ENCODE results near the gene PGAP2.
"Not testable (repeated sequence)": the region's sequence is repeated elsewhere in the genome, so short reads cannot be mapped to it uniquely, and the experiment has no call there.

Gene PGAP2

DNA sequence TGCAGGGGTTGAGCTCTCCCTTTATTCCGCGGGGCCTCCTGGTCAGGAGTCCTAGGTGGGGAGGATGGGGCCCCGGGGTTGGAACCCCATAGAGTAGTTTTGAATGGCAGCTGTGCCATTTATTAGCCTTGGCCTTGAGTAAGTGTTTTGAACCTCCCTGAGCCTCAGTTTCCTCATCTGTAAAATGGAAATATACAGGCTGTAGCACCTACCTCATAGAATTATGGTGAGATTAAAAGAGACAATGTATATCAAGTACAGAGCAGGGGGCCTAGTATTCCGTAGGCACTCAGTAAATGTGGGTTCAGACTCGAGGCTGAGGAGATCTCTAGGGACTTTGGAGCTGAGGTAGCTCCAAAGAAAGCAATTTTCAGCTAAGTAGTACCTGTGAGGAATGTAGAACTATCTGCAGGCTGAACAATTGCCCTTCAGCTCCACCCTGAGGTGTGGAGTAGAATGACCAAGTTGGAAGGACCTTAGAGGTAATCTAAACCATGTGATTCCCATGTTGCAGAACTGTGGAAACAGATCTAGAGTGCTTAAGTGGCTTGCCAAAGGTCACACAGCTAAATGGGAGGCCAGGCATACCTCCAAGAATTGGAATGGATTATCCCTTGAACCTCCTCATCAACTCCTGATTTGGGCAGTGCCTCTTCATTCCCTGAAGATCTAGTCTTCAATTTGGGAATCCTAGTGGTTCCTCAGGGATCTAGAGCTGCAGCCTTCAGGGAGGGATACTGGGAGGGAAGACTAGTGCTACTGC, 682 bp downstream of the PGAP2 start:
- peak; percentile 64 for DNase-seq

DNA sequence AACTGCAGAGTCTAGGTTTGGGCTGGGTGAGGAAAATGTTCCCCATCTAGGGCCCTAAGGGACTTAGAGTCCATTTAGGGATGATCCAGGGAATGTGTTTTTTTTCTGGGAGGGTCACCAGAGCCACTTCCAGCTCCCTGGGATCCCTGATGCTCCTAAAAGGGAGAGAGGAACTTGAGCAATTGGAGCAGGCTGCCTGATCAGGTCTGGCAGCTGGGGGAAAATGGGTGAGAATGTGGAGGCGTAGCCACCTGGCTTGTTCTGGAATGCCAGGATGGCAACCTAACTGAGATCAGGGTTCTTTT, 1.2 kb downstream of the PGAP2 start:
- no peak for DNase-seq

DNA sequence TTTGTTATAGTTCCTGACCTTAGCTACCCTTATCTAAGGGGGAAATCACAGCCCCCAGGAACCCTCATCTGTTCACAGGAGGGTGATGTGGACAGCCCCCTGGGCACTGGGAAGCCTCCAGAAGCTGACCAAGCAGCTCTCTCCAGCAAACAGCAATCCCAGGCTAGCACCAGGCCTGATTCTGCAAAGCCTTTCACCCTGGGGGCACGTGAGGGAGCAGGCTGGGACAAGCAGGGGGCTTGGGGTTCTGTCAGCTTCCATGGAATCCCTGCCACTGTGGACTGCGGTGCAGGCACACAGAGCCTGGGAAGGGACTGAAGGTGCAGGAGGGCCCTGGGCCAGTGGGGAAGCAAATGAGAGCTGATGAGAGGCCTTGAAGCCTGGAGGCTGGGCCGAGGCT, 2.1 kb downstream of the PGAP2 start:
- DNase-seq = no peak

DNA sequence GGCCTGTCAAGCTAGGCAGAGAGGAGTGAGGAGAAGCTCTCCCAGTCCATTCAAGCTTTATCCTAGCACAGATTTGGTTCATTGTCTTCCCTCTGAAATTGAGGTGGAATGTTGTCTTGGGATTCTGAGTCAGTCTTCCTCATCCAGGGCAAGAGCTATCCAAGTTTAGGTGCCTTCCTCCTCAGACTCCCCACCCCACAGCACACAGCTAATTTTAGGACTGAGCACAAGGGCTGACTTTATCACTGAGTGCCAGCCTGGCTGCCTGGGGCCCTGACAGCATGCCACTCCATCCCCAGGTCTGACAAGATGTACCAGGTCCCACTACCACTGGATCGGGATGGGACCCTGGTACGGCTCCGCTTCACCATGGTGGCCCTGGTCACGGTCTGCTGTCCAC, 2.6 kb downstream of the PGAP2 start:
- no peak for DNase-seq

DNA sequence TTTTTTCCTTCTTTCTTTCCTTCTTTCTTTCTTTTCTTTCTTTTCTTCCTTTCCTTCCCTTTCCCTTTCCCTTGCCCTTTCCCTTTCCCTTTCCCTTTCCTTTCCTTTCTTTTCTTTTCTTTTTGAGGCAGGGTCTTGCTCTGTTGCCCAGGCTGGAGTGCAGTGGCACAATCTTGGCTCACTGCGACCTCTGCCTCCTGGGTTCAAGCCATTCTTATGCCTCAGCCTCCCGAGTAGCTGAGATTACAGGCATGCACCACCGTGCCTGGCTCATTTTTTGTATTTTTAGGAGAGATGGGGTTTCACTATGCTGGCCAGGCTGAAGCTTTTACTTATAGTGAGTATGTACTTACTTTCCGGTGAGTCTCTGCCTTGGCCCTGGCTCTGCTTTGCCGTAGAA, 6.5 kb downstream of the PGAP2 start:
- DNase-seq = not testable (repeated sequence)

DNA sequence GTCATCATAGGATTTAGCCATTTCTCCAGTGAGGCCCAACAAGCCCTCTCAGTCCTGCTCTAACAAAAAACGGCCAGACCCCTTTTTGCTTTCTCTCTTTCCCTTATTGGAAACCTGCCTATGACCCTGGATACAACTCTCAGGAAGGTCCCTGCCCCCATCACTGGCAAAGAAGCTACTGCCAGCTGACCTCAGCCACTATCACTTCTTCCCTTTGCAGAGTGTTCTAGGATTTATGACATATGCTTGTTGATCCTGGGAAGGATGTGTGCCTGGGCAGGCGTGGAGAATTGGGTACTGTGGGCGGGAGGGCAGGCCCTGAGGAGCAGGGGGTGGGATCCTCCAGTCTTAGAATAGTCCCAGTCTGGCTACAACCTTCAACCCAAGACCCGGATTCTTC, 7.5 kb downstream of the PGAP2 start:
- DNase-seq = no peak

DNA sequence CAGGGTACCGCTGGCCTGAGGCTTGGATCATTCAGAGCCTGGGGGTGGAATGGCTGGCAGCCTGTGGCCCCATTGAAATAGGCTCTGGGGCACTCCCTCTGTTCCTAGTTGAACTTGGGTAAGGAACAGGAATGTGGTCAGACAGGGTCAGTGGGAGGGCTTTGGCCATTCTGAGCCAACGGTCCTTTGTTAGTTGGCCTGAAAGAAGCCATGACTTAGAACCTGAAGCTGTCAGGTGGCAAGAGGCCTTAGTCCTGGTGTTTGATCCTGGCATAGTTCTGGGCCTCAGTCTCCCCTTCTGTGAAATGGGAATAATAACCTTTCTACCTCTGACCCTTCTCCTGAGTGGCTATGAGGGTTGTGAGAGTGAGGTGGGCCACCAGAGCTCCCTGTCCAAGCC, 8.3 kb downstream of the PGAP2 start:
- no peak for DNase-seq

DNA sequence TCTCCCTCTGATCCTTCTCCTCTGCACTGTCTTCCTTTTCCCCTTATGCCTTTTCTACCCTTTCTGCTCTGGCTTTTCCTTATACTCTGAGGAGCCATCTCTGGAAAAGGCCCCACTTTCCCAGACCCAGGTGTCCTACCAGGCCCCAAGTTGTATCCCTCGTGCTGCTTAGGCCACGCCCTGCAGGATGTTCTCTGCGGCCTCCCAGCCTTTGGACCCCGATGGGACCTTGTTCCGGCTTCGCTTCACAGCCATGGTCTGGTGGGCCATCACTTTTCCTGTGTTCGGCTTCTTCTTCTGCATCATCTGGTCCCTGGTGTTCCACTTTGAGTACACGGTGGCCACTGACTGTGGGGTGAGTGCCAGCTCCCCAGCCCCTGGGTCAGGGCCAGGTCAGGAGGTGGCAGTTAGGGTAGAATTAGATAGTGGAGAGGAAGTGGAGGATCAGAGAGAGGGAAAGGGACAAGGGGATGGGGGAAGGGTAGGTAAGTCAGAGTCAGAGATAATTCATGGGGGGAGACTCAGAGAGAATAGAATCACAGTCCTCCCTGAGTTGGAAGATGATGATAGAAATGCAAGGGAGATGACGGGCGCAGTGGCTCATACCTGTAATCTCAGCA, 8.9 kb downstream of the PGAP2 start:
- no peak for DNase-seq

DNA sequence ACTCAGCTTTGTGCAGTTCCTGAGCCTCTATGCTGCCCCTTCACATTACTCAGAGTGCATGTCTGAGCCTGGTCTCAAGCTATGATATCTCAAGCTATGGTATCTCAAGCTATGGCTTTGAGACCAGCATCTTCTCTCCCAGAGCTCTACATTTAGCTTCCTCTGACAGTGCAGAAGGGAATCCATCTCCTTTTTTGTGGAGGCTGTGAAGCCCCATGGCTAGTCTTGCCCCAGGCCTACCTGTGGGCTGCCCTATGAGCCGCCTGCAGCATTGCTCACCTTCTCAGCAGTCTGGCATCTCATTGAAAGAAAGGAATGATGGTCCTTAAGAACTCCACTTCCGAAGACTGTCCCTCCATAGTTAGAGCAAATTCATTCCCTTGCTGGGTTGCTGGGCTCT, 12.6 kb downstream of the PGAP2 start:
- DNase-seq = no peak

DNA sequence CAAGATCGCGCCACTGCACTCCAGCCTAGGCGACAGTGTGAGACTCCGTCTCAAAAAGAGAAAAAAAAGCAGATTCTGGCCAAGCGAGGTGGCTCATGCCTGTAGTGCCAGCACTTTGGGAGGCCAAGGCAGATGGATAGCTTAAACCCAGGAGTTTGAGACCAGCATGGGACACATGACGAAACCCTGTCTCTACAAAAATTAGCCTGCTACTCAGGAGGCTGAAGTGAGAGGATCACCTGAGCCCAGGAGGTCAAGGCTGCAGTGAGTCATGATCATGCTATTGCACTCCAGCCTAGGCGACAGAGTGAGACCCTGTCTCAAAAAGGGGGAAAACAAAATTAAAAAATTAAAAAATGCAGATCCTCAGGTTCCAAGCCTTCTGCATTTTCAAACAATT, 14.0 kb downstream of the PGAP2 start:
- no peak for DNase-seq

DNA sequence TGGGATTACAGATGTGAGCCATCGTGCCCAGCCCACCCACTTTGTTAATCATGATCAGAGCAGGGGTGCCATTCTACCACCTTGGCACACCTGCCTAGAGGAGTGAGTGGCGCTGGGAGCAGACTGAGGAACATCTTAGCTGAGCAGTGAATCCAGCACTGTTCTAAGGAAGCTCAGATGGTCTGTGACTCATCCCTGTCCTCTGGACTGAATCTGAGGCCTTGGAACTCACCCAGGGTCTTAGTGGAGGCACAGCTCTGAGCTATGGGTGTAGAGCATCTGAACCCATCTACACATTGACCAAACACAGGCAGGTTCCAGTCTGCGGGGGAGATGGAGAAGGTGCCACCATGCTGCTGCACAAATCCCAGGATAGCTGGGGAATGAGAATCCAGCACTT, 14.9 kb downstream of the PGAP2 start:
- no peak for DNase-seq

DNA sequence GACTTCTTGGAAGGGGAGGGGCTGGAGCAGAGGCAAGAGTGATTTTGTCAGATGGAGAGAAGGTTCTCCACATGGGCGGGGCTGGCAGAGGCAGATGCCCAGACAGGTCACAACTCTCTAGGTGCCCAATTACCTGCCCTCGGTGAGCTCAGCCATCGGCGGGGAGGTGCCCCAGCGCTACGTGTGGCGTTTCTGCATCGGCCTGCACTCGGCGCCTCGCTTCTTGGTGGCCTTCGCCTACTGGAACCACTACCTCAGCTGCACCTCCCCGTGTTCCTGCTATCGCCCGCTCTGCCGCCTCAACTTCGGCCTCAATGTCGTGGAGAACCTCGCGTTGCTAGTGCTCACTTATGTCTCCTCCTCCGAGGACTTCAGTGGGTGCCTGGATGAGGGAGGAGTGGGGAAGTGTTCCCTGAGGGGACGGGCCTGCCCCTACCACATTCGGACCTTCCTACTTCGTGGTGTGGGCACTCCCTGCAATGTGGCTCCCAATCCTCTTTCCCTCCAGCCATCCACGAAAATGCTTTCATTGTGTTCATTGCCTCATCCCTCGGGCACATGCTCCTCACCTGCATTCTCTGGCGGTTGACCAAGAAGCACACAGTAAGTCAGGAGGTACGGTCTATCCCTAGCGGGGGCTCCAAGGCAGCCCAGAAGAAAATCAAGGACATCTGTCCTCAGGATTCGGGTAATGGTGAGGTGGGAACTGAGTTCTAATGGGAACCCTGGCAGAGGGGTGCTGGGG, 15.6 kb downstream of the PGAP2 start:
- no peak for DNase-seq

DNA sequence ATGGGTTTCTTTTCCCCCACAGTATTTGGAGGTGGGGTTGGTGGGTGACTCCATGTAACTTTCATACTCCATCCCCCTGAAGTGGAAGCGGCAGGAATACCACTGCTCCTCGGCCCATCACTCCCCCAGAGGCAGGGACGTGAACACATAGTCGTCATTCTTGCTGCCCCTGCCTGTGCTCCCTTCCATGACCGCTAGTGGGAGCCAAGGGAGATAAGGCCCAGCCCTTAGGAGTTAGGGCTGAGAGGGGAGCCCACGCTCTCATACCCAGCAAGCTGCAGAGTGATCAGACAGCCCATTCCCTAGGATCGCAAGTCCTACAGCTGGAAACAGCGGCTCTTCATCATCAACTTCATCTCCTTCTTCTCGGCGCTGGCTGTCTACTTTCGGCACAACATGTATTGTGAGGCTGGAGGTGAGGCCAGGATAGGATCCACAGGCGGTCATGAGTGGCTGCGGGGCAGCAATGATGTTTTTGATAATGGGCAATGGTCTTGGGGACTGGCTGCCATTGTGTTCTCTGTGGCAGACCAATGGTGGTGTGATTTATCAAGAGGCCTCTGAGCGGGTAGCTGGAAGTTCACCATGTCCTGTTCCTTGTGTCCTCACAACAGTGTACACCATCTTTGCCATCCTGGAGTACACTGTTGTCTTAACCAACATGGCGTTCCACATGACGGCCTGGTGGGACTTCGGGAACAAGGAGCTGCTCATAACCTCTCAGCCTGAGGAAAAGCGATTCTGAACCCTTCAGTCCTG, 16.5 kb downstream of the PGAP2 start:
- peak; percentile 84 for DNase-seq

DNA sequence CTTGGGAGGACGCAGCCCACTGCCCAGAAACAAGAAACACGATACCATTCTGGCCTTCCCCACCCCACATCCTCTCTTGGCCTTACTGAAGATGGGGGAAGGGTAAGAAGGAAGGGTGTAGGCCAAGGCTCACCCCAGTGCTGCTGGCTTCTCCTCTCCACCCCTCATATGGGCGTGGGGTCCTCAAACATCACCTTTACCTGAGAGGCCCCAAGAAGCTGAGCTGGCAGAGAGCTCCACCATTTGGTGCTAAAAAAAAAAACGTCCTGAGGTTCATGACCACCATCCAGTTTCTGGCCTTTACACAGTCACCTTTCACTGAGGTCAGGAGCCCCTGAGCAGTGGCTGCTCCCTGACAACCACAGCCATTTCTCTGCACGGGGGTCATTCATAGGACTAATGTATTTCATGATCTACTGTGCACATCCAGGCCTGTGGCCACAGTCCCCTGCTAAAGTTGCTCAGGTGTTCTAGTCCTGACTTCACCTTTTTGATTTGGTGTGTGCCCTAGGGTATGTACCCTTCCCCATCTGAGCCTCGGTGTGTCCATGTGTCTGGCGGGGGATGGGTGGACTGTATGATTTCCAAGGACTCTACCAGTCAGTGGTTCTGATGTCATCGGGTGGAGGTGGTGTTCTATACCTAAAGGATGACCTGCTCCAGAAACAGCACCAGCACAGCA, 17.3 kb downstream of the PGAP2 start:
- DNase-seq = no peak

DNA sequence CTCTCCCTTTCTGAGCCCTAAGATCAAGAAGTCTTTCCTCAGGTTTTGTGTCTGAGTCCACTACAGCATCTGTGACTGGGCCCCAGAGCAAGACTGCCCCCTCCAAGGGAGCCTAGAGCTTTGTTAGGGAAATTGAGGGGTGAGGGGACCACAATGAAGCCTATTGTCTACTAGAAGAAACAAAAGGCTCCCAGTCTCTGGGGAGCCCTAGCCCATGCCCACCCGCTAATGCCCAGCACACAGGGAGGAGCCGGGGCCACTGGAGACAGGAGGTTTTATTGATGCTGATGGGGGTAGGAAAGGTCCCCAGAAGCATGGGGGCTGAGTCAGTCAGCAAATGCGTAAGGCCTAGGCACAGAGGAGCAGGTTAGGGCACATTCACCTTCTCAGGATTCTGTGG, 18.4 kb downstream of the PGAP2 start:
- no peak for DNase-seq

DNA sequence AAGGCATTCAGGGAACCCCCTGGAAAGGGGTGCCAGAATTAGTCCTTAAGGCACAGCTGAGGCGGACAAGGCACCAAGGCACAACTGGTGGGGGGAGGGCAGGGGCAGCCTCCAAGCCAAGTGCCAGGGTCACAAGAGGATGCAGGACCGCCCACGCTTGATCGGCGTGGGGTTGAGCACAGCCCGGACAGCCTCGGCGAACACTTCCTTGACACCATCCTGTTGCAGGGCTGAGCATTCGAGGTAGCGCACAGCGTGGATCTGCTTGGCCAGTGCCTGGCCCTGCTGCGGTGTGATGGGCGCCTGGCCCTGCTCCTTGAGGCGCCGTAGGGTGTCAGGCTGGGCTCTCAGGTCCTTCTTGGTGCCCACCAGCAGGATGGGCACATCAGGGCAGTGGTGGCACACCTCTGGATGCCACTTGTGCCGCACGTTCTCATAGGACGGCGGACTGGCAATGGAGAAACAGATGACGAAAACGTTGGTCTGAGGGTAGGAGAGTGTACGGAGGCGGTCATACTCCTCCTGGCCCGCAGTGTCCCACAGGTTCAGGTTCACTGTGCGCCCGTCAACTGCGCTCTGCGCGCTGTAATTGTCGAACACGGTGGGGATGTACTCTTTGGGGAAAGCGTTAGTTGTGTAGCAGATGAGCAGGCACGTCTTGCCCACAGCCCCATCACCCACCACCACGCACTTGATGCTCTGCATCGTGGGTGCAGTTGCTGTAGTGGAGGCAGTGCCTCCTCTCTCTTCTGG, 19.2 kb downstream of the PGAP2 start:
- no peak for DNase-seq

DNA sequence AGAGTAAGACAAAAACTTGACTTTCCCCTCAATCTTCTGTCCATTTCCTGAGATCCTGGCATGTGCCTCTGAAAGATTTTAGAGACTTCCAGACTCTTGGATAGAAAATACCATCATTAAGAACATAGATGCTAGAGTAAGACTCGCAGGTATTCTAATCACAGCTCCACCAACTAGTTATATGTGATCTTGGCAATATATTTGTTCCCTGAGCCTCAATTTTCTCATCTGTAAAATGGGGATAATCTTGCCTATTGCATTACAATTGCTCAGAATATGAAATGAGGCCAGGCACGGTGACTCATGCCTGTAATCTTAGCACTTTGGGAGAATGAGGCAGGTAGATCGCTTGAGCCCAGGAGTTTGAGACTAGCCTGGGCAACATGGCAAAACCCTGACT, 21.7 kb downstream of the PGAP2 start:
- DNase-seq = no peak

DNA sequence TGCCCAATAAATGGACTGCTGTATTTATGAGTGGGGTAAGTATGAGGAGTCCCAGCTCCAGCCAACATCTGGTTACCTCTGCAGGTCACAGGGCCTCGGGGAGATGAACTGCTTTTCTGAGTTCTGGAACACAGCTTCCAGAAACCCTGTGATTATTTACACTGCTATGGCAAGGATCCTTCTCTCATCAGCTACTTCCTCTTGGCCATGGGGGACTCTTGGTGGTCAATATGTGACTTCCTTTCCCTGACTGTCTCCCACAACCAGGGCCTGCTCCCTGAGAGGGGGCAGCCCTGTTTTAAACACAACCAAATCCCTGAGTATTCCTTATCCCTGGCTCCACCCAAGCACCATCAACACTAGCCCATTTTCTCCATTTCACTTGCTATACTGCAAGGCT, 22.4 kb downstream of the PGAP2 start:
- DNase-seq = no peak

DNA sequence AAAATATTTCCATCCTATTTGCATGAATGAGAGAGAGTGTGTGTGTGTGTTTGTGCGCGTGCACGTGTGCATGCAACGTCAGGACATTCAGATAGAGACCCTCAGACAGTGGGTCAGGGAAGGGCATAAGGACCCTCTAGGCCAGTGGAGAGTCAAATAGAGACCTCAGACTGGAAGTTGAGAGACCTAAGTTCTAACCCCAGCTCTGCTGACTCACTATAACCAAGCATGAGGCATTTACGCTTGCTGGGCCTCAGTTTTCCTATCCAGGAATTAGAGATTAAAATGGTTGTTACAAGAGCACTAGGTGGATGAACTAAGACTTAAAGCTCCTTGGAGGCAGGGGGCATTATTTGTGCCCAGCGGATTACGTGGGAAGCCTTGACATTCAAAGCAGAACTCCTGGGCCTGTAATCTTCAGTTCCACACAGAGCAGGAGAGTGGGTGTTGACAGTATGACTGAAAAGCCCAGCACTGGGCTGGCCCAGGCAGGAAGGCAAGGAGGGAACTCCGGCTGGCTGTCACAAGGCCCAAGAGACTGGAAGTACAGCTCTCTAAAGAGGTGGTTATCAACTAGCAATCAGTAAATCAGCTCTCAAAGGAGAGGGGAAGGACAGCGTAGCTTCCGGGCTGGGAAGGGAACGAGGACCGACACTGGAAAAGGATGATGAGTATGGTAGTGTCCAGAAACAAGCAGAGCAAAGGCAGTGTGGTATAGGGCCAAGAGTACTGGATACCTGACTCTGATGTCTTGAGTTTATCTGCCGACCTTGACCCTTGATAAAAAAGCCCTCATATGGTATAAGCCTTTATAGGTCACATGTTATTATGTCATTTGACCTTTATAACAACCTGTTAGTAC, 23.2 kb downstream of the PGAP2 start:
- peak; percentile 7 for DNase-seq

DNA sequence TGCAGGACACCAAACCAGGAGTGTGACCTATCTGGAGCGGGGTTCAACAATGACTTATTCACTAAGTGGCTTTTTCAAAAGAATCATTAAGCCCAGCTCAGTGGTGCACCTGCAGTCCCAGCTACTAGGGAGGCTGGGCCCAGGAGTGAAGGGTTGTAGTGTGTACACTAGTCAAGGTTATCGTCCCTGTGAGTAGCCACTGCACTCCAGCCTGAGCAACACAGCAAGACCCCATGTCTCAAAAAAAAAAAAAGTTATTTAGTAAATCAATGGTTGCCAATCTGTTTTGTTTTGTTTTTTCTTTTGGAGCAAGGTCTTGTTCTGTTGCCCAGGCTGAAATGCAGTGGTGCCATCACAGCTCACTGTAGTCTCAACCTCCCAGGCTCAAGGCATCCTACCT, 24.5 kb downstream of the PGAP2 start:
- no peak for DNase-seq

DNA sequence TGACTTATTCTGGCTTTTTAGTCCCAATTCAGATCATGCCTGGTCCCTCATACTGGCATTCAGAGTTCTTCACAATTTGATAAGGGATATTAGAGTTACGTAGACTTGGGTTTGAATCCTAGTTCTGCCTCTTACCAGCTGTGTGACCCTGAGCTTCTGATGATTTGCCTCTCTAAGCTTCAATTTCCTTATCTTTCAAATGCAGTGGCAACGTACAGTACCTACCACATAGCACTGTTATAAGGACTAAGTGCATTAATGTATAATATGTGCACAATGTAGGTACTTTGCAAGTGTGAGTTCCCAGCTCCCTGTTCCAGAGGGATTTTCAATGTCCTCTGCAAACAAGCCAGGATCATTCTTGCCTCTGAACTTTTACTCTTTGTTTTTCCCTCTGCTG, 25.1 kb downstream of the PGAP2 start:
- DNase-seq = no peak

DNA sequence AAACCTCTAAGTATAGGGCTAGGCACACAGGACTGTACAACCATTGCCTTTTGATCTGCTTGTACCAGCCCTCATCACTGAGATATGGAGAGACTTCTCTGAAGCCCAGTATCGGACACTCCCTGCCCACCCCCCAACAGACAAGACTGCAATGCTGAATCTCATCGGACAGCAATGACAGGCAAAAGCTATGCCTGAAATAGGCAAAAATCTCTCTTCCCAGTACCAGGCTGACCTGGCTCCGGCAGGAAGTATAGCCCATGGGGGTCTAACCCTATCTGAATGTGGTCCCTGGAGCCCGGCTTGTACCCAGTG, 25.9 kb downstream of the PGAP2 start:
- DNase-seq = no peak
